ENCODE measurements around the gene NLGN1.

DNA sequence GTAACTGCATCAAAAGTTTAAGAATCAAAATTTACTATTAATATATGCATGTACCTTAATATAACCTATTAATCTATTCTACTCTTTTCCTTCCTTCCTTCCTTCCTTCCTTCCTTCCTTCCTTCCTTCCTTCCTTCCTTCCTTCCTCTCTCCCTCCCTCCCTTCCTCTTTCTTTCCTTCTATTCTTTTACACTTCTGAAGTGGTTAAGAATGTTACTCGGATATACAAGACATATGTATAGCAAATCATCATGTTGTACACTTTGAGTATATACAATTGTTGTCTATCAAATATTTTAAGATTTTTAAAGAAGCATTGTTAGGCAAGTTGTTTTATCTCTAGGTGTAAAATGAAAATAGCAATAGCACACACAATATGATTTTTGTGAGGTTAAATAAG is 748.5 kb downstream of the NLGN1 start:
- TF ChIP-seq CTCF (IDR thresholded peaks at IDR 0.05; ENCODE audit: poor library complexity, severe bottlenecking) = no peak
- TF ChIP-seq, protein P1, sequence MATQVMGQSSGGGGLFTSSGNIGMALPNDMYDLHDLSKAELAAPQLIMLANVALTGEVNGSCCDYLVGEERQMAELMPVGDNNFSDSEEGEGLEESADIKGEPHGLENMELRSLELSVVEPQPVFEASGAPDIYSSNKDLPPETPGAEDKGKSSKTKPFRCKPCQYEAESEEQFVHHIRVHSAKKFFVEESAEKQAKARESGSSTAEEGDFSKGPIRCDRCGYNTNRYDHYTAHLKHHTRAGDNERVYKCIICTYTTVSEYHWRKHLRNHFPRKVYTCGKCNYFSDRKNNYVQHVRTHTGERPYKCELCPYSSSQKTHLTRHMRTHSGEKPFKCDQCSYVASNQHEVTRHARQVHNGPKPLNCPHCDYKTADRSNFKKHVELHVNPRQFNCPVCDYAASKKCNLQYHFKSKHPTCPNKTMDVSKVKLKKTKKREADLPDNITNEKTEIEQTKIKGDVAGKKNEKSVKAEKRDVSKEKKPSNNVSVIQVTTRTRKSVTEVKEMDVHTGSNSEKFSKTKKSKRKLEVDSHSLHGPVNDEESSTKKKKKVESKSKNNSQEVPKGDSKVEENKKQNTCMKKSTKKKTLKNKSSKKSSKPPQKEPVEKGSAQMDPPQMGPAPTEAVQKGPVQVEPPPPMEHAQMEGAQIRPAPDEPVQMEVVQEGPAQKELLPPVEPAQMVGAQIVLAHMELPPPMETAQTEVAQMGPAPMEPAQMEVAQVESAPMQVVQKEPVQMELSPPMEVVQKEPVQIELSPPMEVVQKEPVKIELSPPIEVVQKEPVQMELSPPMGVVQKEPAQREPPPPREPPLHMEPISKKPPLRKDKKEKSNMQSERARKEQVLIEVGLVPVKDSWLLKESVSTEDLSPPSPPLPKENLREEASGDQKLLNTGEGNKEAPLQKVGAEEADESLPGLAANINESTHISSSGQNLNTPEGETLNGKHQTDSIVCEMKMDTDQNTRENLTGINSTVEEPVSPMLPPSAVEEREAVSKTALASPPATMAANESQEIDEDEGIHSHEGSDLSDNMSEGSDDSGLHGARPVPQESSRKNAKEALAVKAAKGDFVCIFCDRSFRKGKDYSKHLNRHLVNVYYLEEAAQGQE (IDR thresholded peaks at IDR 0.05; ENCODE audit: borderline replicate concordance) = no peak

Measured in neural cell (in vitro differentiated cells).